Activated T-helper 17 cell treated with anti-CD3 and anti-CD28 coated beads, Interleukin-2, amount 50 U/mL, for 72 hours (primary cell): ENCODE results near the gene CTU2. TPM values are rescaled to one million over a fixed set of nuclear protein-coding genes. Genes with fewer than 3 reads are reported as not detected.

ENCODE experiments used
- ATAC-seq: fragments of 150-1000 bp; cut with Tn5 transposase; replicated peaks from 2 replicates; pipeline ENCODE4 v1.10.0; 2021; ENCODE audit warnings: mild to moderate bottlenecking, moderate library complexity
- H3K27ac Mint-ChIP-seq: one replicate; pipeline ENCODE4 v1.8.0; 2022; ENCODE audit warnings: mixed read lengths
- H3K27me3 Mint-ChIP-seq: one replicate; pipeline ENCODE4 v1.8.0; 2022; ENCODE audit warnings: mixed read lengths
- H3K36me3 Mint-ChIP-seq: one replicate; pipeline ENCODE4 v1.8.0; 2022; ENCODE audit warnings: low read depth, mild to moderate bottlenecking, mixed read lengths
- H3K4me1 Mint-ChIP-seq: one replicate; pipeline ENCODE4 v1.8.0; 2022; ENCODE audit warnings: mixed read lengths
- H3K4me3 Mint-ChIP-seq: one replicate; pipeline ENCODE4 v1.8.0; 2022; ENCODE audit warnings: mild to moderate bottlenecking, mixed read lengths
- H3K9me3 Mint-ChIP-seq: one replicate; pipeline ENCODE4 v1.8.0; 2022; ENCODE audit warnings: mixed read lengths
- total RNA-seq, 2 donors: library from RNA; stranded (reverse); gene quantifications; one replicate each; pipeline ENCODE4 v1.2.3, GENCODE V29; 2022

CTU2 gene
- total RNA-seq, 2 donors from 2014 or later, result 19.8 to 31.8 TPM

GRCh38 chr16:88733630-88734360, 27.5 kb downstream of the CTU2 start:
- Mint-ChIP-seq H3K27ac (no peak overlapping the region), H3K4me3 (no peak overlapping the region), H3K4me1 (no peaks in the 10 kb centered on the region), H3K27me3 (no peaks in the 10 kb centered on the region), H3K36me3 (peaks cover 30% of the 10 kb centered on the region), H3K9me3 (no peaks in the 10 kb centered on the region)
- no peak for ATAC-seq

- peaks cover 30% of the 10 kb centered on the region for H3K36me3 Mint-ChIP-seq
- H3K4me1 Mint-ChIP-seq, result no peaks in the 10 kb centered on the region
- no peak for ATAC-seq
- H3K27ac Mint-ChIP-seq, result no peak overlapping the region
- H3K9me3 Mint-ChIP-seq, result no peaks in the 10 kb centered on the region
- H3K27me3 Mint-ChIP-seq, result no peaks in the 10 kb centered on the region
- H3K4me3 Mint-ChIP-seq, result no peak overlapping the region
Measured at GRCh38 chr16:88734361-88734728, 28.0 kb downstream of the CTU2 start.

- no peak for ATAC-seq
- H3K4me3 Mint-ChIP-seq, result no peak overlapping the region
- H3K27me3 Mint-ChIP-seq, result no peaks in the 10 kb centered on the region
- H3K27ac Mint-ChIP-seq, result no peak overlapping the region
- H3K9me3 Mint-ChIP-seq, result no peaks in the 10 kb centered on the region
- no peaks in the 10 kb centered on the region for H3K4me1 Mint-ChIP-seq
- H3K36me3 Mint-ChIP-seq, result peaks cover 24% of the 10 kb centered on the region
Measured at GRCh38 chr16:88735121-88735520, 28.8 kb downstream of the CTU2 start.

GRCh38 chr16:88735616-88736015, 29.3 kb downstream of the CTU2 start:
- Mint-ChIP-seq H3K36me3 (peaks cover 19% of the 10 kb centered on the region), H3K9me3 (no peaks in the 10 kb centered on the region), H3K4me3 (no peak overlapping the region), H3K4me1 (no peaks in the 10 kb centered on the region), H3K27me3 (no peaks in the 10 kb centered on the region), H3K27ac (no peak overlapping the region)
- no peak for ATAC-seq

- H3K27me3 Mint-ChIP-seq, result no peaks in the 10 kb centered on the region
- H3K4me1 Mint-ChIP-seq, result no peaks in the 10 kb centered on the region
- no peak overlapping the region for H3K4me3 Mint-ChIP-seq
- ATAC-seq, result no peak
- peaks cover 16% of the 10 kb centered on the region for H3K36me3 Mint-ChIP-seq
- no peak overlapping the region for H3K27ac Mint-ChIP-seq
- H3K9me3 Mint-ChIP-seq, result no peaks in the 10 kb centered on the region
Measured at GRCh38 chr16:88736088-88736487, 29.8 kb downstream of the CTU2 start.

- Mint-ChIP-seq H3K4me1 (no peaks in the 10 kb centered on the region), H3K9me3 (no peaks in the 10 kb centered on the region), H3K27ac (no peak overlapping the region), H3K36me3 (peaks cover 16% of the 10 kb centered on the region), H3K27me3 (no peaks in the 10 kb centered on the region), H3K4me3 (no peak overlapping the region)
- ATAC-seq, result no peak
Measured at GRCh38 chr16:88736496-88736895, 30.2 kb downstream of the CTU2 start.

GRCh38 chr16:88737298-88738150, 31.2 kb downstream of the CTU2 start:
- H3K9me3 Mint-ChIP-seq, result no peaks in the 10 kb centered on the region
- peak; percentile 89 for ATAC-seq
- H3K4me3 Mint-ChIP-seq, result no peak overlapping the region
- H3K27ac Mint-ChIP-seq, result no peak overlapping the region
- no peaks in the 10 kb centered on the region for H3K4me1 Mint-ChIP-seq
- no peaks in the 10 kb centered on the region for H3K27me3 Mint-ChIP-seq
- H3K36me3 Mint-ChIP-seq, result peaks cover 11% of the 10 kb centered on the region

- H3K27ac Mint-ChIP-seq, result peak overlapping the region; percentile 67
- no peaks in the 10 kb centered on the region for H3K9me3 Mint-ChIP-seq
- no peaks in the 10 kb centered on the region for H3K4me1 Mint-ChIP-seq
- ATAC-seq, result no peak
- peaks cover 11% of the 10 kb centered on the region for H3K36me3 Mint-ChIP-seq
- no peaks in the 10 kb centered on the region for H3K27me3 Mint-ChIP-seq
- H3K4me3 Mint-ChIP-seq, result no peak overlapping the region
Measured at GRCh38 chr16:88738151-88739084, 32.1 kb downstream of the CTU2 start.

- Mint-ChIP-seq H3K9me3 (no peaks in the 10 kb centered on the region), H3K27ac (peak overlapping the region; percentile 67), H3K4me3 (no peak overlapping the region), H3K36me3 (peaks cover 11% of the 10 kb centered on the region), H3K4me1 (no peaks in the 10 kb centered on the region), H3K27me3 (no peaks in the 10 kb centered on the region)
- no peak for ATAC-seq
Measured at GRCh38 chr16:88739139-88739976, 33.1 kb downstream of the CTU2 start.

- no peak overlapping the region for H3K4me3 Mint-ChIP-seq
- H3K36me3 Mint-ChIP-seq, result peaks cover 11% of the 10 kb centered on the region
- H3K9me3 Mint-ChIP-seq, result no peaks in the 10 kb centered on the region
- no peaks in the 10 kb centered on the region for H3K27me3 Mint-ChIP-seq
- no peak overlapping the region for H3K27ac Mint-ChIP-seq
- ATAC-seq, result no peak
- no peaks in the 10 kb centered on the region for H3K4me1 Mint-ChIP-seq
Measured at GRCh38 chr16:88739977-88740726, 33.8 kb downstream of the CTU2 start.

GRCh38 chr16:88740727-88741055, 34.4 kb downstream of the CTU2 start:
- no peaks in the 10 kb centered on the region for H3K9me3 Mint-ChIP-seq
- H3K4me3 Mint-ChIP-seq, result no peak overlapping the region
- no peak overlapping the region for H3K27ac Mint-ChIP-seq
- H3K27me3 Mint-ChIP-seq, result no peaks in the 10 kb centered on the region
- H3K36me3 Mint-ChIP-seq, result peaks cover 11% of the 10 kb centered on the region
- ATAC-seq, result no peak
- no peaks in the 10 kb centered on the region for H3K4me1 Mint-ChIP-seq

- peaks cover 6% of the 10 kb centered on the region for H3K36me3 Mint-ChIP-seq
- H3K4me3 Mint-ChIP-seq, result no peak overlapping the region
- H3K9me3 Mint-ChIP-seq, result no peaks in the 10 kb centered on the region
- no peak for ATAC-seq
- no peak overlapping the region for H3K27ac Mint-ChIP-seq
- no peaks in the 10 kb centered on the region for H3K27me3 Mint-ChIP-seq
- H3K4me1 Mint-ChIP-seq, result peaks cover under 1% of the 10 kb centered on the region
Measured at GRCh38 chr16:88741368-88741767, 35.1 kb downstream of the CTU2 start.

GRCh38 chr16:88742896-88743605, 36.7 kb downstream of the CTU2 start:
- H3K4me1 Mint-ChIP-seq, result peaks cover 5% of the 10 kb centered on the region
- no peak overlapping the region for H3K27ac Mint-ChIP-seq
- no peak for ATAC-seq
- H3K9me3 Mint-ChIP-seq, result no peaks in the 10 kb centered on the region
- peaks cover 6% of the 10 kb centered on the region for H3K36me3 Mint-ChIP-seq
- no peak overlapping the region for H3K4me3 Mint-ChIP-seq
- no peaks in the 10 kb centered on the region for H3K27me3 Mint-ChIP-seq
